GM18520 (cell line): ENCODE data around the gene ANO10.
"Not testable (repeated sequence)": the region's sequence is repeated elsewhere in the genome, so short reads cannot be mapped to it uniquely, and the experiment has no call there.

Experiments used
- ATAC-seq: cut with Tn5 transposase; IDR thresholded peaks from one replicate; pipeline ENCODE4 v1.9.1; 2021; ENCODE audit not compliant: unreplicated experiment

Gene ANO10

DNA sequence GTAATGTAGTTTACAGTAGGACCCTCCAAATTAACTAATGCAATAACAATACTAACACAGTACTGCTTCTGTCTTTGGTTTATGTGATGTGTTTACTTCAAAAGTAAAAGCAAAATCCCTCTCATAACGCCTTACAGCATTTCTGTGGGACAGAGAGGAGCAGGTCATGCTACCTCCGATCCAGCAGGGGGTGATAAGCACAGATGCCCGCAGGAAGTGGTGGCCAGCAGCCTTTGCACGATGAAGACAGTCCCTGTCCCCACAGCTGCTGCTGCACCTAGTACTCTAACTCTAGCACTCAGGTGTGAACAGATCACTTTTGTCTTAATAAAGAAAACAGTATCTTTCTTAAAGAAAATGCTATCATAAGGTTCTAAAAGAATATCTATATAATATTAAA, 38.3 kb downstream of the ANO10 start:
- ATAC-seq: no peak

- ATAC-seq: no peak
Observed at GRCh38 chr3:43582866-43583265, 38.9 kb downstream of the ANO10 start.

- ATAC-seq: no peak
Observed at GRCh38 chr3:43581343-43581742, 40.5 kb downstream of the ANO10 start.

GRCh38 chr3:43580181-43580580, 41.6 kb downstream of the ANO10 start:
- no peak for ATAC-seq

DNA sequence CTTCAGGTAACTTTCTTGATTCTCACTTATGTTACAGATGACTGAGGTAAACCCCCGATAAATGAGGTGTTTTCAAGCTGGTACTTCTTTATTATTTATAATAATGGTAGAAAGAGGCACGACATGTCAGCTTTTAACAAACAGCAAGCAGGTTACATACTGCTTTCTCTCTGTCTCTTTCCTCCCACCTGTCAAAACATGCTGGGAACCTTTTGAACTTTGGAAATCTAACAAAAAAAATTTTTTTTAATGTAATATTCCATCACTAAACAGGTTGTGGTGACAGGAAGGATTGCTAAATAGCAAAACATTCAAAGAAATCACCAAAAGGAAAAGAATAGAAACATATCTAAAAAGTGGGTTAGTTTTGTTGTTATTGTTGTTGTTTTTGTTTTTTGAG, 48.2 kb downstream of the ANO10 start:
- ATAC-seq: no peak

- ATAC-seq: not testable (repeated sequence)
Observed at GRCh38 chr3:43565661-43566341, 56.0 kb downstream of the ANO10 start.

GRCh38 chr3:43559961-43560360, 61.9 kb downstream of the ANO10 start:
- ATAC-seq: no peak

DNA sequence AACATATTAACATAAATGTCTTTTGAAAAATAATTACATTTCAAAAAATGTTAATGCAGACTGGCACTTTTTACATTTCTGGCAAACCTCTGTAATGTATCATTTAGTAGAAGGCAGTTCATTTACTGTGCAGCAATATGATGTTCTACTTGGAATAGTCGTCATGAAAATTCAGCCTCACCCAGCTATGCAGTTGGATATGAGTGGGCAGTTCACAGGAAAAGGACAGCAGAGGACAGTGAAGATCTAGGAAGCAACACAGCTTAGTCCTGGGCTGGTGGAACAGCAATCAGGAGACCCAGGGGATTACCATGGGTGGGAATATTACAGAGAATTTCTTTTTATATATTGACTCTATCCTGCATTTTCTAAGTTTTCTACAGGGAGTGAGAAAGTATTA, 63.6 kb downstream of the ANO10 start:
- ATAC-seq: no peak

- ATAC-seq: no peak
Observed at GRCh38 chr3:43549626-43550290, 72.1 kb downstream of the ANO10 start.

DNA sequence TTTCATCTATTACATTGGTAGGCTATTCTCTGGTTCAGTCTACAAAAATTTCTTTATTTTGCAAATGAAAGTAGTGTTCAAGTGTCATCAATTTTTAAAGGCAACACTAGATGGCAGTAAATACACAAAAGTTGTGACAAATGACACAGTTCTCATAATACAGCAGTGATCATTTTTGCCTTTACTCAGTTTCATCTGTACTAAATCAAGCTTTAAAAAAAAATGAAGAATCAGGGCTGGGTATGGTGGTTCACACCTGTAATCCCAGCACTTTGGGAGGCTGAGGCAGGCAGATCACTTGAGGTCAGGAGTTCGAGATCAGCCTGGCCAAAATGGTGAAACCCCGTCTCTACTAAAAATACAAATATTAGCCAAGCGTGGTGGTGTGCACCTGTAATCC, 77.5 kb downstream of the ANO10 start:
- ATAC-seq: not testable (repeated sequence)

DNA sequence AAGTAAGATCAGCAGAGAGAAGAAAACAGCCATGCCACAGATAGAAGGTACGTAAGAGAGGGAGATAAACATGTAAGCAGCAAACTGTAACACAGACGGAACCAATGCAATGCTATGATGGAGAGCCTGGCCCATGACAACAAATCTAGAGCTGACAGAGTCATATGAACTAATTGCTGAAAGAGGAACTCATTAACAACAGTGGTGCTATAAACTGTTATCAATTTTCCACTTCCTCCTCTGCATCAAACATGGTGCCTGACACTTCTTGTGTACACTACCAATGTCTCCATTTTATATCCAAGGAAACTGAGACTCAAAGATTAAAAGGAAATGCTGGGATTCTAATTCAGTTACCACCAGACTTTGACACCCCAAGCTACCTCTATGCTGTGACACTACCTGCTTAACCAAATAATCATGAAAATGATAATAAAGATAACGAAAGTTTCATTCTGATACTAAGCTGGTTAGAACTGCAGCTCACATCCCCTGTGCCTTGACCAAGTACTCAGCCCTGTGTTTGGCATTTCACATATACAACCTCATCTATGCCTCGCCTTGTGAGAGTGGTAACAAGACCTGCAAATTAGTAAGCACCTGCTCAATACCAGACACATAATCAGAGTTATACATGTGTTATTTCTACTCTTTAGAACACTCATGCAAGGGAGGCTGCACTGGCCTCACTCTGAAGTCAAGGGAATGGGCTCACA, 79.3 kb downstream of the ANO10 start:
- ATAC-seq: no peak

- ATAC-seq: no peak
Observed at GRCh38 chr3:43540624-43541023, 81.2 kb downstream of the ANO10 start.

GRCh38 chr3:43539321-43539720, 82.5 kb downstream of the ANO10 start:
- ATAC-seq: no peak

DNA sequence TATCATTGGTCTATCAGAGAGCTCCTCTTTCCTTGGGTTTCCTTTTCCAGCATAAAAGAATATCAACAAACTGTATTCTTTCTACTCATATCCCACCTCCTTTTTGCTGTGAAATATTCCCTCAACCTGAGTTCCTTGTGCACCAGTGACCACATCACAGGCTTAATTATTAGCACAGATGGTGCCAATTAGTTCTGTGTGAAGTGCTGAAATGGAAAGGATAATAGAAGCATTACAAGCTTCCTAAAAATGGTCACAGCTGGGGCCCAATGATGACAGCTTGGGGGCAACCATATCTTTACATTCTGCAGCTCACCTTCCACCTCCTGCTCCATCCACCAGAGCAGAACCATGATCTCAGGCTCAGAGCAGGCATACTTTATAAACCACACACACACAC, 84.6 kb downstream of the ANO10 start:
- ATAC-seq: no peak

- ATAC-seq: no peak
Observed at GRCh38 chr3:43534675-43535074, 87.1 kb downstream of the ANO10 start.

GRCh38 chr3:43533009-43533408, 88.8 kb downstream of the ANO10 start:
- no peak for ATAC-seq

DNA sequence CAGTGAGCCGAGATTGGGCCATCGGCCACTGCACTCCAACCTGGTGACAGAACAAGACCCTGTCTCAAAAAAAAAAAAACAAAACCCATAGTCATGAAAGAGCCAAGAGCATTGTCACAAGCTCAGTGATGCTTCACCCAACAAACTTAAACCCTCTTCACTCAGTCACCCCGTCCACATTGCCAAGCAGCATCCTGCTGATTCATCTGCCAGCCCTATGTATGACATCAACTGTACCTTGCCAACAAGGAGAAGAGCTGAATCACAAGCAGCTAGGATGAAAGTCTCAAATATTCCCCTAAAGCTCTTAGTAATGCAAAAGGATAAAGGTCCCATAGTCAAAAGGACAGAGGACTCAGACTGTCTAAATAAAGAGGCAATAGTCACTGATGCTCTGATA, 90.0 kb downstream of the ANO10 start:
- no peak for ATAC-seq

DNA sequence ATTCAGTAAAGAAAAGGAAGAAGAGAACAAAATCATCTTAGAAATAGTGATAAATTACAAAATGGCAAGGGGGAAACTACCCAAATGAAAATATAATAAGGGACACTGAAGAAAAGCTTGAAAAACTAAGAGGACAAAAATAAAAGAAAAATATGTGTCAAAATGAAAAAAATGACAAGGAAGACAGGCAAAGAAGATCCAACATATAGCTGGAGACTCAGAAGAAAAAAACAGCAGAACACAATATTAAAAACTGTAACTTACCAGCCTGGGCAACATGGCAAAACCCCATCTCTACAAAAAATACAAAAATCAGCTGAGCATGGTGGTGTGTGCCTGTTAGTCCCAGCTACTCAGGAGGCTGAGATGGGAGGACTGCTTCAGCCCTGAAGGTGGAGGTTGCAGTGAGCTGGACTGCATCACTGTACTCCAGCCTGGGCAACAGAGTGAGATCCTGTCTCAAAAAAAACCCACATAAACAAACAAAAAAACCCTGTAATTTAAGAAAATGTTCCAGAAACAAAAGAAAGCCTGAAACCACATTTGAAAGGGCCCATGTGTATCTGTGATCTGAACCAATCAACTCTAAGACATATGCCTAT, 93.2 kb downstream of the ANO10 start:
- ATAC-seq: no peak

DNA sequence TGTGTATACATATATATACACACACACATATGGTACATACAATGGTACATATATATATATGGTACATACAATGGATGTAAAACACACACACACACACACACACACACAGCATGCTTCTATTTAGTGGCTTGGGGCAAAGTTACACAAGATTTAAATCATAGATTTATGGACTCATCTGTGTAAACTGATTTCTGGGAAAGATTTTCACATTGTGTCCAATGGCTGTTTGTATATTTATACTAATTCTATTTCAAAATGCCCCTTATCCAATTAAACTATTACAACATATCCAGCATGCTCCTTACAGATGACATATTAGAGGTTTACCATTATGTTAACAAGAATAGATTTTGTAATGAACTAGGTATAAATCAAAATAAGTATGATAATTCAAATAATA, 94.9 kb downstream of the ANO10 start:
- ATAC-seq: no peak

DNA sequence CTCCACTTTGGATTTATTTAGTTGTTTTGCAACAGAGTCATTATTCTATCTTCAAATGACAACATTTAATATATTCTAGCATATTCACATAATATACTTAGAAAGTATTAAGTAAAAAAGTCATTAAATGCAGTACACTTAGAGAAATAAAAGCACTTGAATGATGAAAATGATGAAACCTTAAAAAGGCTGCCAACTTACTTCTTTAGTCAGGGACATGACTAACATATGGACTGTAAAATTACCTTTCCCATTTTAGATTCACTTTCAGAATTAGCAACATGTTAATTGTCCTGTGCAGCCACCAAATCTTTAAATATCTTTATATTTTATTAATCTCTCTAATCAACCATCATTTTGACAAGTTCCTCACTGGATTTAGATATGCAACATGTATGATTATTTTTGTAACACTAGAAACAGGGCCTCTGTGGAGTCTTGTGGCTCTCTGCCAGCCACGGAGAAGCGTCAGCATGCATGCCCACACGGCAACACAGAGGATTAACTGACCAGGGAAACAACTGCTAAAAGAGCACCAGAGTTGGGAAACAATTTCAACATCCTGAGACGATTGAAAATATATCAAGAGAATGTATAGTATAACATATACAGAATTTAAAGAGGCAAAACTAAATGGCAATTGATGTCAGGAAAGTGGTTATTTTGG, 95.7 kb downstream of the ANO10 start:
- no peak for ATAC-seq

DNA sequence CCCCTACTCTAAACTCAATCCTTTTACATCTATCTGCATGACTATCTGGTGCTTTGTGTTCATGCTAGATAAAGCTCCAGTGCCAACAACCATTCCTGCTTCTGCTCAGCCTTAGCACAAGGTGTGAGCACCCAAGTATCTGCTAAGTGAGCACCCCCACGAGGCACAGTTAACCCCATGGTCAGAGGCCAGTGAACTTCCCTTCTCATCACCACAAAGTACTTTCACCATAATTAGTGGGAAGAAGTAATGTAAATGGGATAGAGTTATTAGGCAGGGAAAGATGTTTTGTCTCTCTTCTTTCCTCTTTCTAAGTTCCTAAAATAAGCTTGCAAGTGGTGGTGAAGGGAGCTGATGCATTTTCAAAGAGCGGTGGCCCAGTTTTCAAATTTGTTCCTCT, 96.4 kb downstream of the ANO10 start:
- no peak for ATAC-seq
